Bronchial epithelial cell (primary cell): Measurements from ENCODE around the gene GRHL1. TPM values are rescaled to one million over a fixed set of nuclear protein-coding genes. Genes with fewer than 3 reads are reported as not detected.

Experiments
- DNase-seq: peaks from one replicate; pipeline ENCODE4 v3.0.0-alpha.2; 2010; ENCODE audit warnings: low read depth
- FAIRE-seq: peaks from 2 replicates; lab custom pipeline; 2011; peaks lifted over from hg19 to GRCh38; lab: Jason Lieb, UNC
- H3K27me3 ChIP-seq: 2 replicates; pipeline ENCODE4 v1.5.1; 2011; ENCODE audit warnings: low read length; ENCODE audit not compliant: control insufficient read depth, insufficient read depth
- H3K36me3 ChIP-seq: 2 replicates; pipeline ENCODE4 v1.5.1; 2011; ENCODE audit warnings: low read length; ENCODE audit not compliant: control insufficient read depth, insufficient read depth
- H3K4me3 ChIP-seq: 2 replicates; pipeline ENCODE4 v1.5.1; 2011; ENCODE audit warnings: mild to moderate bottlenecking, low read depth, low read length, control low read depth
- total RNA-seq: library from RNA; depleted of rRNA; stranded (reverse); fragments of >200 nt; gene quantifications from 2 replicates; pipeline ENCODE4 v1.2.1, GENCODE V29; 2014
- TF ChIP-seq, protein P1 (sequence below): IDR thresholded peaks from 2 replicates; pipeline ENCODE4 v1.5.1; 2011; ENCODE audit warnings: mild to moderate bottlenecking, moderate library complexity, low read length, control low read depth, inconsistent platforms; ENCODE audit not compliant: insufficient read depth, severe bottlenecking

Gene GRHL1
- total RNA-seq, 1 donor from 2014 or later: 25.5 TPM

DNA sequence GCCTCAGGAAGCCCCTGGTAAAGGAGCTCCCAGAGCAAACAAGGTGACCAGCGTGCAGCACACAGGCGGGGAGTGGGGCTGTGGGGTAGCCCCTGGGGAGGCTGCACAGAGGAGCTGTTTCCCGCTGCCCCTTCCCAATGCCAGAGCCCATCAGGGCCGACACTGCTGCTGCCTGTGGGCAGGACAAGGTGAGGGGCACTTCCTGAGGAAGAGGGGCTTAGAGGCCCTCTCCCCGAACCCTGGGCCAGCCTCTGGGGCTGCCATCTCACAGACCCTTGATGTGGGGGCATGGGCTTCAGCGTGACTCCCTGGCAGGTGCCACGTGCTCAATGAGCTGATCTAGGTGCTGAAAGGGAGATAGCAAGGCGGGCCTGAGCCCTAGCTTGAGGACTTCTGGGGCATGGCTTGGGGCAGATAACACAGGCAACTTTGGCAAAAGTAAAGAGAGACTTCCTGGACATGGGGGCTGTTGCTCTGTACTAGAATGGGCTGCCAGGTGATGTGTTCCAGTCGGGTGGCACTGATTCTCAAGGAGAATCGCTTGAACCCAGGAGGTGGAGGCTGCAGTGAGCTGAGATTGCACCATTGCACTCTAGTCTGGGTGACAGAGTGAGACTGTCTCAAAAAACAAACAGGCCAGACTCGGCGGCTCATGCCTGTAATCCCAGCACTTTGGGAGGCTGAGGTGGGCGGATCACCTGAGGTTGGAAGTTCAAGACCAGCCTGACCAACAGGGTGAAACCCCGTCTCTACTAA lies 81.9 kb downstream of the GRHL1 start:
- Histone ChIP-seq H3K36me3 (no peaks in the 10 kb centered on the region), H3K4me3 (no peak overlapping the region), H3K27me3 (no peaks in the 10 kb centered on the region)
- DNase-seq (no peak), FAIRE-seq (no peak)
- TF ChIP-seq, protein P1, sequence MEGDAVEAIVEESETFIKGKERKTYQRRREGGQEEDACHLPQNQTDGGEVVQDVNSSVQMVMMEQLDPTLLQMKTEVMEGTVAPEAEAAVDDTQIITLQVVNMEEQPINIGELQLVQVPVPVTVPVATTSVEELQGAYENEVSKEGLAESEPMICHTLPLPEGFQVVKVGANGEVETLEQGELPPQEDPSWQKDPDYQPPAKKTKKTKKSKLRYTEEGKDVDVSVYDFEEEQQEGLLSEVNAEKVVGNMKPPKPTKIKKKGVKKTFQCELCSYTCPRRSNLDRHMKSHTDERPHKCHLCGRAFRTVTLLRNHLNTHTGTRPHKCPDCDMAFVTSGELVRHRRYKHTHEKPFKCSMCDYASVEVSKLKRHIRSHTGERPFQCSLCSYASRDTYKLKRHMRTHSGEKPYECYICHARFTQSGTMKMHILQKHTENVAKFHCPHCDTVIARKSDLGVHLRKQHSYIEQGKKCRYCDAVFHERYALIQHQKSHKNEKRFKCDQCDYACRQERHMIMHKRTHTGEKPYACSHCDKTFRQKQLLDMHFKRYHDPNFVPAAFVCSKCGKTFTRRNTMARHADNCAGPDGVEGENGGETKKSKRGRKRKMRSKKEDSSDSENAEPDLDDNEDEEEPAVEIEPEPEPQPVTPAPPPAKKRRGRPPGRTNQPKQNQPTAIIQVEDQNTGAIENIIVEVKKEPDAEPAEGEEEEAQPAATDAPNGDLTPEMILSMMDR: no peak

DNA sequence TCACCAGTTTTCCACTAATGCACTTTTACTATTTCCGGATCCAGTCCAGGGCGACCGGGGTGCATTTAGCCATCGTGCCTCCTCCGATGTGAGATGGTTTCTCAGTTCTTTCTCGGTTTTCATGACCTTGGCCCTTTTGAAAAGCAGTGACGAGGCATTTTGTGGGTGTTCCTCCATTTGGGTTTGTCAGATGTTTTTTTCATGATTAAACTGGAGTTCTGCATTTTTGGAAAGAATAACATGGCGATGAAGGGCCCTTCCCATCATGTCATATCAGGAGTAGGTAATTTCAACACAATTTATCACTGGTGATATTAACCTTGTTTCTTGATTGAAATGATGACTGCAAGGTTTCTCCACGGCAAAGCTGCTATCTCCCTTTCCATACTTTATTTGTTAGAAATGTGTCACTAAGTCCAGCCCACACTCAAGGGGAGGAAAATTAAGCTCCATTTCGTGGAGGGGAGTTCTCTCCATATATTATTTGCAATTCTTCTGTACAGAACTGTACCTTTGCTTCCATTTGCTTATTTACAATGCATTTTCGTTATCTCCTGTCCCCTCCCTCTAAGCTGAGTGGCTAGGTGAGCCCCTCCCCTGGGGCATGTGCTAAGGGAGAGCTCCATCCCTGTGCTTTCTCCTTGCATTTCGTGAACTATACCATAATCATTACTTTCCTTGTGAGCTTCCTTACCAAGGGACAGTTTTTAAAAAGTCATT lies 83.0 kb downstream of the GRHL1 start:
- TF ChIP-seq, protein P1: no peak
- H3K4me3 ChIP-seq: no peak overlapping the region
- DNase-seq (no peak), FAIRE-seq (no peak)
- no peaks in the 10 kb centered on the region for H3K36me3 ChIP-seq
- no peaks in the 10 kb centered on the region for H3K27me3 ChIP-seq

DNA sequence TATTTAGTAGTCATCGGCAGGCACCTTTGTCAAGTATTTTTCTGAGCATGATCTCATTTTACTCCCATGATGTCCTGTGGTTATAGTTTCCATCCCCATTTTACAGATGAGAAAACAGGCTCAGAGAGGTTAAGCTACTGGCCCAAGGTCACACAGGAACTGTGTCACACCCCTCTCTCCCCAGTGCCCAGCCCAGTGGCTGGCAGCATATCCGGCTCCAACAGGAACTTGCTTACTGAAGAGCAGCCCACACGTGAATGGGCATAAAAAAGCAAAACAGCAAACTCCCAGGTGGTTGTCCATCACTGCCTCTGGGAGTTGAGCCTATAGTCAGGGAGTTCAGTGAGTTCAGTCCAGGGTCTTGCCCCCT lies 83.5 kb downstream of the GRHL1 start:
- Histone ChIP-seq H3K27me3 (no peaks in the 10 kb centered on the region), H3K4me3 (no peak overlapping the region), H3K36me3 (no peaks in the 10 kb centered on the region)
- no peak for FAIRE-seq
- TF ChIP-seq, protein P1: no peak
- DNase-seq: no peak

DNA sequence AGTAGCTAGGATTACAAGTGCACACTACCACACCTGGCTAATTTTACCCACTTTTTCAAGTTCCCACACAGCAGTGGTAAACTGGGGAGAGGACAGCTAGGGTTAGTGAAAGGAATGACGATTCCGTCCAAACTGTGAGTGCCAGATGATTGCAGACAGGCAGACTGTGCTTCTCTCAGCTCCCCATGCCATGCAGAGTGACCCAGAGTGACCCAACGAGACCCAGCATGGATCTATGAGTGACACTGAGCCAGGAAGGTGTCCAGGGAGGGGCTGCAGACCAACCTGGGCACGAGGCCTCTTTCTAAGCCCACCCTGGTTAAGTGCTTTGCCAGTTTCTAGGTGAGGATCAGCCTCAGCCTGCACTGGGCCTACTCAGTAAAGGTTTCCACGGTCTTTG lies 84.1 kb downstream of the GRHL1 start:
- no peak for FAIRE-seq

DNA sequence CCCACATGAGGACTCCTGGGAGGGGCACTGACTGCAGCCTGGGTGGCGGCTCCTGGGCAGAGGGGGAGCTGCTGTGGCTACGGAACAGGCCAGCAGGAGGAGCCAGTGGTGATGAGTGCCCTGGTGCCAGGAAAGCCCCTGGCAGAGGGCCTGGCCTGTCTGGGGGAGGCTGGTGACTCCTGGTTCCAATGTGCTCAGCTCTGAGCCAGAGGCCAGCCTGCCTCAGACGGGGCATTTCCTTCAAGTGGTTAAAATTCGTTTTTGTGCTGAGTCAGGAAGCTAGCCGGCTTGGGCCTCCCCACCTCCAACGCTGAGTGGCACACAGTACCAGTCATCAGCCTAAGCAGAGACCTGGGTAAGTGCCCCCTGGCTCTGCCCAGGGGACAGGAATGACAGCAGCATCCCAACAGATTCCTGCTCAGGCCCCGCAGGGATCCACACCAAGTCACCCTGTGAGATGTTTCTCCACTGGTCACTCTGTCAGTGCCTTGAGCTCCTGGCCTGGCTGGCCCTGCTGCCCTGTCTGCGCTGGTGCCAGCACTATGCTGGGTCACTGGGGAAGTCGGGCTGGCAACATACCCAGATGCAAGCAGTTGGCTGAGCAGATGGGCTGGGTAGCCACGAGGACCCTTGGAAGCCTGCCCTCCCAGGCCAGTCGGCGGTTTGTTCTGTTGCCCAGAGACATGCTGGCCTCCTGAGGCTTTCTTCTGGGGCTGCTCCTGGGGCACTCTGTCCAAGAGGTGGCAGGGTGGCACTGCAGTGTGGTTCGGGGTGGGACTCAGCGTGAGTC lies 84.8 kb downstream of the GRHL1 start:
- H3K27me3 ChIP-seq: no peaks in the 10 kb centered on the region
- peak; percentile 81 for DNase-seq
- TF ChIP-seq, protein P1: peak; percentile 78
- no peak overlapping the region for H3K4me3 ChIP-seq
- H3K36me3 ChIP-seq: no peaks in the 10 kb centered on the region
- FAIRE-seq: no peak

More for the DNA sequence above, 84.1 kb downstream of the GRHL1 start:
- H3K4me3 ChIP-seq: no peak overlapping the region
- no peak for DNase-seq
- TF ChIP-seq, protein P1: no peak
- H3K36me3 ChIP-seq: no peaks in the 10 kb centered on the region
- no peaks in the 10 kb centered on the region for H3K27me3 ChIP-seq
